AG10803 (cell line): Measurements from ENCODE around the gene KCNN2.

Experiments used
- DNase-seq: peaks from one replicate; pipeline ENCODE4 v3.0.0; 2010; ENCODE audit warnings: low read depth
- H3K4me3 ChIP-seq: 2 replicates; pipeline ENCODE4 v1.5.1; 2011; ENCODE audit warnings: mild to moderate bottlenecking, low read length, control low read depth
- CTCF ChIP-seq: conservative IDR thresholded peaks from 2 replicates; pipeline ENCODE4 v1.5.1; 2011; ENCODE audit warnings: mild to moderate bottlenecking, low read length, control low read depth, inconsistent platforms

The KCNN2 gene

GRCh38 chr5:114434396-114435219, 72.7 kb downstream of the KCNN2 start:
- no peak overlapping the region for H3K4me3 ChIP-seq
- no peak for DNase-seq
- no peak for TF ChIP-seq CTCF

GRCh38 chr5:114435220-114435481, 73.3 kb downstream of the KCNN2 start:
- TF ChIP-seq CTCF = no peak
- no peak for DNase-seq
- no peak overlapping the region for H3K4me3 ChIP-seq

GRCh38 chr5:114435885-114436299, 74.0 kb downstream of the KCNN2 start:
- DNase-seq = no peak
- no peak overlapping the region for H3K4me3 ChIP-seq
- no peak for TF ChIP-seq CTCF

- H3K4me3 ChIP-seq = no peak overlapping the region
- no peak for TF ChIP-seq CTCF
- no peak for DNase-seq
Observed at GRCh38 chr5:114437936-114438335, 76.1 kb downstream of the KCNN2 start.

GRCh38 chr5:114438471-114438870, 76.6 kb downstream of the KCNN2 start:
- no peak overlapping the region for H3K4me3 ChIP-seq
- no peak for DNase-seq
- no peak for TF ChIP-seq CTCF

- DNase-seq = no peak
- no peak overlapping the region for H3K4me3 ChIP-seq
- peak; percentile 37 for TF ChIP-seq CTCF
Observed at GRCh38 chr5:114447084-114447773, 85.4 kb downstream of the KCNN2 start.

- H3K4me3 ChIP-seq = no peak overlapping the region
- no peak for DNase-seq
- no peak for TF ChIP-seq CTCF
Observed at GRCh38 chr5:114448481-114448880, 86.6 kb downstream of the KCNN2 start.
